ENCODE results near the gene ATPAF2.
A peak's percentile ranks its signal among the peaks of the same experiment; 100 is the strongest.
"Not testable (repeated sequence)": the region's sequence is repeated elsewhere in the genome, so short reads cannot be mapped to it uniquely, and the experiment has no call there.

Gene ATPAF2

GRCh38 chr17:18004884-18005305 lies 34.1 kb downstream of the ATPAF2 start:
- DNase-seq (ENCODE audit: low read depth), result no peak
- peak; percentile 23 for TF ChIP-seq CTCF (IDR thresholded peaks at IDR 0.05; ENCODE audit: low read length, missing control alignments)
- no peak overlapping the region for H3K4me3 ChIP-seq (replicated peaks; ENCODE audit: low read depth, low read length)

DNA sequence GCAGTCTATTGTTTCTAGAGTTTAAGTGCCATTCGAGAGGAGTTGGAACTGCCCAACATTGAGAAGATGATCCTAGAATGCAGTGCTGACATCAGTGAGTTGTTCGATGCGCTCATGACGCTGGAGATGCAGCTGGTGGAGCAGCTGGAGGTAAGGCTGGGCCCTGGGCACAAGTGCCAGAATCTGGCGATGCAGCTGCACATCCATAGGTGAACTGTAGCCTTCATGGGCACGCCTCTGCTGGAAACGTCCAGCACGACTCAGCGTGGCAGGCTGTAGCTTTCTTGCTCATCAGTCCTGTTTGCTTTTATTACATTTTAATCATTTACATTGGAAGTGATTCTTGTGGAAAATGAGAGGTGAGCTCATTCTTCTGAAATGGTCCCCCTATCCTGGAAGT lies 34.6 kb downstream of the ATPAF2 start:
- TF ChIP-seq CTCF (IDR thresholded peaks at IDR 0.05; ENCODE audit: low read length, missing control alignments), result no peak
- H3K4me3 ChIP-seq (replicated peaks; ENCODE audit: low read depth, low read length), result no peak overlapping the region
- DNase-seq (ENCODE audit: low read depth), result no peak

DNA sequence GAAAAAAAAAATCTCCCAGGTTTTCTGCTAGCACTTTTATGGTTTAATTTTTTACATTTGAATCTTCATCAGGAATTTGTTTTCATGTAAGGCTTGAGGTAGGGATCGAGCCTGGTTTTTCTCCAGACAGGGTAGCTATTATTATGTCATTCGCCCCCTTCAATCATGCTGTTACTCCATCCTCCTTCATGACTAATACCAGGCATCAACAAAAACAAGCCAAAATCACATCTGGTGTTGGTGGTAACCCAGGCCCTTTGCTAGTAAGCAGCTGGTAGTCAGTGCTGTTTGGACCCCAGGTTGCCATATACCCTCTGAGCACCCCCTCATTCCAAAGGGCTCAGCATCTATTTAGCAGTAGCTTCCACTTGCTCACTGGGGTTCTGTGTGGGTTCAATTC lies 36.8 kb downstream of the ATPAF2 start:
- no peak overlapping the region for H3K4me3 ChIP-seq (replicated peaks; ENCODE audit: low read depth, low read length)
- DNase-seq (ENCODE audit: low read depth), result no peak
- TF ChIP-seq CTCF (IDR thresholded peaks at IDR 0.05; ENCODE audit: low read length, missing control alignments), result no peak

DNA sequence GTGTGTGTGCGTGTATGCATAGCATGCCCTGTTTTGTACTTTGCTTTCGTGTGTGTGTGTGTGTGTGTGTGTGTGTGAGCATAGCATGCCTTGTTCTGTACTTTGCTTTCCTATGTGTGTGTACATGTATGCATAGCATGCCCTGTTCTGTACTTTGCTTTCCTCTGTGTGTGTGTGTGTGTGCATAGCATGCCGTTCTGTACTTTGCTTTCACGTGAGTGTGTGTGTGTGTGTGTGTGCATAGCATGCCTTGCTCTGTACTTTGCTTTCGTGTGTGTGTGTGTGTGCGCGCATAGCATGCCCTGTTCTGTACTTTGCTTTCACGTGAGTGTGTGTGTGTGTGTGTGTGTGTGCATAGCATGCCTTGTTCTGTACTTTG lies 38.9 kb downstream of the ATPAF2 start:
- no peak for TF ChIP-seq CTCF (IDR thresholded peaks at IDR 0.05; ENCODE audit: low read length, missing control alignments)
- no peak for DNase-seq (ENCODE audit: low read depth)
- H3K4me3 ChIP-seq (replicated peaks; ENCODE audit: low read depth, low read length), result no peak overlapping the region

DNA sequence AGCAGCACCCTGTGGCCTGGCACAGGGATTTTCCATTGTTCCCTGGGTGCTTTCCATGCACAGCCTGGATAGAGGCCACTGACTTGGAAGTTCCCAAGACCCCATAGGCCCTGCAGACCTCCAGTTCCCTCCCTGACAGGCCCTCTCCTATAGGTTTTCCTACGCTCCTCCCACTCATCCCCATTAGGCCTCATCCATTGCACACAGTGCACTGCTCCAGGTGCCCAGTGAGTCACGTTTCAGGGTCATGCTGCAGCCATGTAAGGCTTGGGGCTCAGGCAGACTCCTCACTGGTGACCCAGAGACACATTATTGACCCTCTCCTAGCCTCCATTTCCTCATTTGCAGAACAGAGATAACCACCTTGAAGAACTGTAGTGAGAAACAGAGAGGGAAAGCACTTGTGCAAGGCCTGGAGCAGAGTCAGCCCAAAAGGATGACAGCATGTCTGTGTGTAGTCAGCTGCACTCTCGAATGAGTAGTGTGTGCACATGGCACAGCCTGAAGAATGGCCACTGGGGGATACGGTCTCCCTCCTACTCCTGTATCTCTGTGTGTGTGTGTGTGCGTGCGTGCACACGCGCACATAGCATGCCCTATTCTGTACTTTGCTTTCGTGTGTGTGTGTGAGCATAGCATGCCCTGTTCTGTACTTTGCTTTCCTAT lies 39.5 kb downstream of the ATPAF2 start:
- H3K4me3 ChIP-seq (replicated peaks; ENCODE audit: low read depth, low read length), result no peak overlapping the region
- no peak for TF ChIP-seq CTCF (IDR thresholded peaks at IDR 0.05; ENCODE audit: low read length, missing control alignments)
- no peak for DNase-seq (ENCODE audit: low read depth)

GRCh38 chr17:17998934-17999333 lies 40.0 kb downstream of the ATPAF2 start:
- no peak for DNase-seq (ENCODE audit: low read depth)
- no peak overlapping the region for H3K4me3 ChIP-seq (replicated peaks; ENCODE audit: low read depth, low read length)
- no peak for TF ChIP-seq CTCF (IDR thresholded peaks at IDR 0.05; ENCODE audit: low read length, missing control alignments)

DNA sequence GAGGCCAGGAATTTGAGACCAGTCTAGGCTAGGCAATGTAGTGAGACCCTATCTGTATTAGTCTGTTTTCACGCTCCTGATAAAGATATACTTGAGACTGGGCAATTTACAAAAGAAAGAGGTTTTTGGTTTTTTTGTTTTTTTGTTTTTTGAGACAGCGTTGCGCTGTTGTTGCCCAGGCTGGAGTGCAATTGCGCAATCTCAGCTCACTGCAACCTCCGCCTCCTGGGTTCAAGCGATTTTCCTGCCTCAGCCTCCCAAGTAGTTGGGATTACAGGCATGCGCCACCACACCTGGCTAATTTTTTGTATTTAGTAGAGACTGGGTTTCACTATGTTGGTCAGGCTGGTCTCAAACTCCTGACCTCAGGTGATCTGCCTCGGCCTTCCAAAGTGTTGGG lies 43.1 kb downstream of the ATPAF2 start:
- DNase-seq (ENCODE audit: low read depth); H3K4me3 ChIP-seq (replicated peaks; ENCODE audit: low read depth, low read length): not testable (repeated sequence)
